Measurements from ENCODE around the gene CDT1. TPM values are rescaled to one million over a fixed set of nuclear protein-coding genes. Genes with fewer than 3 reads are reported as not detected.
"Not testable (repeated sequence)": the region's sequence is repeated elsewhere in the genome, so short reads cannot be mapped to it uniquely, and the experiment has no call there.

CDT1 gene
- total RNA-seq, 1 experiment from 2014 or later = 45.7 TPM

DNA sequence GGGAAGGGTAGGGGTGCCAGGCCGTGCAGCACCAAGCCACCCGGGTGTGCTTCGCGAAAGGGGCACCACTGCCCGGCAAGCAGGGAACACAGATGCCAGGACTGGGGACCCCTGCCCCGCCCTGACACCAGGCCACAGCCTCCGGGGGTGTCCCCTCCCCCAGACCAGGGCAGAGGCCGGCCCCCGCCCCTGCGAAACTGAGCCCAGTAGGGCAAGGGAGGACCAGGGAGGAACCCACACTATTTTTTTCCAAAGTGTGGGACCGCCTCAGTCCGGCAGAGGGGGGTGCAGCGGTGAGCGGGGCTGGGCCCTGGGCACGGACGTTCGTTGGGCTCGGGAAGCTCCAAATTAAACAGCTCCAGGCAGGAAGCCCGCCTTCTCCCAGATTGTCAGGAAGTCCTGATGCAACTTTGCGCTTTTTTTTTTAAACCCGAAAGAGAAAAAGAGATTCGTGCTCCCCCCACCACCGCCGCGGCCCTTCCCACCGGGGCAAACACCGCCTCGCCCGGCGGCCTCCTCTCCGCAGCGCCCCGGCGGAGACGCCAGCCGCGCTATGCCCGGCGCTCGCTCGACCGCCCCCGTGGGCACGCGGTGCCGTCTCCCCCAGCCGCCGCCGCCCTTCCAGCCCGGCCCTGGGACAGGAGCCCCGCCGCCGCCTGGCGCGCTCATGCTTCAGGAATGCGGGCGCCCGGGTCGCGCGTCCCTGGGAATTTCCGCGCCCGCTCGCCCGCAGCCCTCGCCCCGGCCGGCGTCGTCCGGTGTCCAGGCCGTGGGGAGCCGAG lies 19.3 kb upstream of the CDT1 start:
- no peaks in the 10 kb centered on the region for H3K9me3 ChIP-seq (replicated peaks)
- H3K36me3 ChIP-seq = peaks cover 54% of the 10 kb centered on the region
- H3K4me3 ChIP-seq = peak overlapping the region; percentile 99
- H3K27me3 ChIP-seq (replicated peaks) = no peaks in the 10 kb centered on the region
- H3K27ac ChIP-seq = peak overlapping the region; percentile 99
- peaks cover 59% of the 10 kb centered on the region for H3K4me1 ChIP-seq (replicated peaks)
- DNase-seq (ENCODE audit: low read depth in 1 of 2, low spot score in 2 of 2) = peak; percentile 82 to 83

DNA sequence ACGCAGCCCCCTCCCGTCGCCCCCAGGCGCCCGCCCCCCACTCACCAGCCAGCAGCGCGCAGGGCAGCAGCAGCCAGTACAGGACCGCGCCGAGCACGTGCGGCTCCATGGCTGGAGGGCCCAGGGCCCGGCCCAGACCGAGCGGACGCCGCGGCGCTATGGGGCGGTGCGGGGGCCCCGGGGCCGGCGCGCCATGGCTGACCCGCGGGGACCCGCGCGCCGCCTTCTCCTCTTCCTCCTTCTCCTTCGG lies 18.8 kb upstream of the CDT1 start:
- H3K4me3 ChIP-seq = peak overlapping the region; percentile 99
- no peak for DNase-seq (ENCODE audit: low read depth in 1 of 2, low spot score in 2 of 2)
- H3K27me3 ChIP-seq (replicated peaks) = no peaks in the 10 kb centered on the region

DNA sequence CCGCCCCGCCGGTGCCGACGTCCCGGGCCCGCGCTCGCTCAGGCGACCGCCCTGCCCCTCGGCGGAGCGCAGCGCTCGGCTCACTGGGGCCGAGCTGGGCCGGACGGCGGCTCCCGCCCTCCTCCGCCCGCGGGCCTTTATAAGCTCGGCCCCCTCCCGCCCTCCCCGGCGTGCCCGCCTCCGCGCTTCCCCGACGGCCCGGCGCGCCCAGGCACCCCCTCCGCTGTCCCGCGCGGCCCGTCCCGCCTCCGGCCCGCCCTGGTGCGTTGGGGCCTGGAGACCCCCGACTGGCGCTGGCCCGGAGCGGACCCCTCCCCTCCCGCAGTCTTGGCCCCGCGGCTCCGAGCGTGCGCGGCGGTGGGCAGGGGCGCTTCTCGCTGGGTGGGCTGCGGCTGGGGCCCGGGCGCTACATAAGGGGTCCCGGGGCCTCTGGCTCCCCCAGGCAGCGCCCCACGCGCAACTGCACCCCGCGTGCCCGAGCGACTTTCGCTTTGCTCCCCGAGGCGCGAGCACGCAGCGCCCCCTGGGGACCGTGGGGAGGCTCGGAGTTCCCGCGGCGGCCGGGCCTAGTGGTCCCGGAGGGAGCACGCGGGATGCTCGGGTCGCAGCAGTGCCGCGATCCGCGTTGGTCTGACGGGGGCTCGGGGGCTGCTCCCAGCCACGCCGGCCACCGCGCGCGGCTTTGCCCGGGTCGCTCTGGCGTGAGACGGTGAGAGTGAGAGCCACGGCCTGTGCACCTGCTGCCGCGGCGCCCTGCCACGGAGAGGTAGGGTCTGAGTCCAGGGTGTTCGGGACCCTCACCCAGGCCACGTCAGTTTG lies 18.3 kb upstream of the CDT1 start, which contains the start of gene PIEZO1:
Gene PIEZO1, minus strand, starts transcription at position 115 of the 819 bp plus-strand sequence. CDS start 256 bp downstream, outside the sequence.
- H3K4me3 ChIP-seq = peak within 1 kb of the TSS; percentile 99
- peaks cover 60% of the 10 kb centered on the region for H3K4me1 ChIP-seq (replicated peaks)
- H3K27me3 ChIP-seq (replicated peaks) = no peaks in the 10 kb centered on the region
- peak within 1 kb of the TSS; percentile 99 for H3K27ac ChIP-seq
- H3K9me3 ChIP-seq (replicated peaks) = no peaks in the 10 kb centered on the region
- H3K36me3 ChIP-seq = peaks cover 43% of the 10 kb centered on the region
- peak; percentile 71 to 76 for DNase-seq (ENCODE audit: low read depth in 1 of 2, low spot score in 2 of 2)

More for the DNA sequence above, 18.8 kb upstream of the CDT1 start:
- no peaks in the 10 kb centered on the region for H3K9me3 ChIP-seq (replicated peaks)
- peak overlapping the region; percentile 99 for H3K27ac ChIP-seq
- peaks cover 49% of the 10 kb centered on the region for H3K36me3 ChIP-seq
- peaks cover 60% of the 10 kb centered on the region for H3K4me1 ChIP-seq (replicated peaks)

DNA sequence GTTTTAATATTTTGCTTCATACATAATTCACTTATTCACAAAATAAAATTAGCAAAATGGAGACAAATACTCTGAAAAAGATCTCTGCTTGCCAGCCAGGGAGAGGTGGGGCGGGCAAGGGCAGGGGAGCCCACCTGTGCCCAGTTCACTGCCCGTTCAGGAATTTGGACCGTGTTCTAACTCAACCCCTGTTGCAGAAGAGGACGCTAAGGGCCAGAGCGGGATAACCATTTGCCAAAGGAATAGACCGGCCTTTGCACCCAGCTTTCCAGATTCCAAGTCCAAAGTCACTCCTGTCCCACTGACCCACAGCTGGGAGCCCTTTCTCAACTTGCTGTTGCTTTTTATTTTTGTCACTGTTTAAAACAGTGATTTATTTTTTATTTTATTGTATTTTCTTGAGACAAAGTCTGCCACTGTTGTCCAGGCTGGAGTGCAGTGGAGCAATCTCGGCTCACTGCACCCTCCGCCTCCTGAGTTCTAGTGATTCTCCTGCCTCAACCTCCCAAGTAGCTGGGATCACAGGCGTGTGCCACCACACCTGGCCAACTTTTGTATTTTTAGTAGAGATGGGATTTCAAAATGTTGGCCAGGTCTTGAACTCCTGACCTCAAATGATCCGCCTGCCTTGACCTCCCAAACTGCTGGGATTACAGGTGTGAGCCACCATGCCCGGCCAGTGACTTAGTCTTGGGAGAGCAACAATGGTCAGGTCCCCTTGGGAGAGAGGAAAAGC lies 15.8 kb upstream of the CDT1 start:
- Histone ChIP-seq H3K36me3 (peaks cover 20% of the 10 kb centered on the region), H3K4me3 (no peak overlapping the region), H3K4me1 (replicated peaks) (peaks cover 58% of the 10 kb centered on the region), H3K9me3 (replicated peaks) (no peaks in the 10 kb centered on the region), H3K27me3 (replicated peaks) (no peaks in the 10 kb centered on the region), H3K27ac (no peak overlapping the region)
- no peak for DNase-seq (ENCODE audit: low read depth in 1 of 2, low spot score in 2 of 2)

GRCh38 chr16:88788749-88789148 lies 14.8 kb upstream of the CDT1 start:
- not testable (repeated sequence) for H3K27me3 ChIP-seq (replicated peaks); H3K9me3 ChIP-seq (replicated peaks); DNase-seq (ENCODE audit: low read depth in 1 of 2, low spot score in 2 of 2)

GRCh38 chr16:88789594-88789993 lies 14.0 kb upstream of the CDT1 start:
- H3K27me3 ChIP-seq (replicated peaks) = no peaks in the 10 kb centered on the region

More at GRCh38 chr16:88788749-88789148, 14.8 kb upstream of the CDT1 start:
- H3K27ac ChIP-seq, H3K4me3 ChIP-seq: not testable (repeated sequence)
- Histone ChIP-seq H3K4me1 (replicated peaks) (peaks cover 57% of the 10 kb centered on the region), H3K36me3 (peaks cover 15% of the 10 kb centered on the region)

GRCh38 chr16:88790312-88791211 lies 13.0 kb upstream of the CDT1 start:
- Histone ChIP-seq H3K27me3 (replicated peaks) (no peaks in the 10 kb centered on the region), H3K36me3 (no peaks in the 10 kb centered on the region; the same call in 1 of the 2 replicates), H3K9me3 (replicated peaks) (no peaks in the 10 kb centered on the region), H3K4me1 (replicated peaks) (peaks cover 49% of the 10 kb centered on the region), H3K4me3 (peak overlapping the region; percentile 26), H3K27ac (peak overlapping the region; percentile 58; the same call in 1 of the 2 replicates)
- no peak for DNase-seq (ENCODE audit: low read depth in 1 of 2, low spot score in 2 of 2)

More at GRCh38 chr16:88789594-88789993, 14.0 kb upstream of the CDT1 start:
- Histone ChIP-seq H3K4me1 (replicated peaks) (peaks cover 54% of the 10 kb centered on the region), H3K9me3 (replicated peaks) (no peaks in the 10 kb centered on the region), H3K27ac (no peak overlapping the region), H3K4me3 (no peak overlapping the region), H3K36me3 (peaks cover 6% of the 10 kb centered on the region)
- DNase-seq (ENCODE audit: low read depth in 1 of 2, low spot score in 2 of 2) = no peak

DNA sequence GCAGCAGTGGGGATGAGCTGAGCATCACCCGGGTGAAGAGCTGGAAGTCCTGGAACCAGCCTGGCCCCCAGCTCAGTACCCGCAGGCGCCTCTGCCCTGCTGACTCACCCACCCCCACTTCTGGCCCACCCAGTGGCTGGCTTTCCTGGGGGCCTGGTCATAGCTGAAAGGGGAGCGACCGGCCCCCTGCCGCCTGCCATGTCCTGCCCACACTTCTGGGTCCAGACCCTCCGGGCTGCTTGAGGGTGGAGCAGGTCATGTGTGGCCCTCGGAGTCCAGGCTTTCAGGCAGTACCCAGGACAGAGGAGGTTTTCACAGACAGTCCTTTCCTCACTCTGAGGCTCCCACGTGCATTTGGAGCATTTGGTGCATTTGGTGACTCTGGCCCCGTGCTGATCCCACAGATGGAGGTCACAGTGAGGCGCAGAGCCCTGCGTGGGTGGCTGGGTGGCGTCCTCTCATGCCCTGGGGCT lies 11.5 kb upstream of the CDT1 start:
- Histone ChIP-seq H3K27me3 (replicated peaks) (no peaks in the 10 kb centered on the region), H3K4me1 (replicated peaks) (peaks cover 46% of the 10 kb centered on the region), H3K36me3 (no peaks in the 10 kb centered on the region; the same call in 1 of the 2 replicates), H3K27ac (peak overlapping the region; percentile 47), H3K9me3 (replicated peaks) (no peaks in the 10 kb centered on the region), H3K4me3 (peak overlapping the region; percentile 24)
- DNase-seq (ENCODE audit: low read depth in 1 of 2, low spot score in 2 of 2) = peak; percentile 95 to 97

DNA sequence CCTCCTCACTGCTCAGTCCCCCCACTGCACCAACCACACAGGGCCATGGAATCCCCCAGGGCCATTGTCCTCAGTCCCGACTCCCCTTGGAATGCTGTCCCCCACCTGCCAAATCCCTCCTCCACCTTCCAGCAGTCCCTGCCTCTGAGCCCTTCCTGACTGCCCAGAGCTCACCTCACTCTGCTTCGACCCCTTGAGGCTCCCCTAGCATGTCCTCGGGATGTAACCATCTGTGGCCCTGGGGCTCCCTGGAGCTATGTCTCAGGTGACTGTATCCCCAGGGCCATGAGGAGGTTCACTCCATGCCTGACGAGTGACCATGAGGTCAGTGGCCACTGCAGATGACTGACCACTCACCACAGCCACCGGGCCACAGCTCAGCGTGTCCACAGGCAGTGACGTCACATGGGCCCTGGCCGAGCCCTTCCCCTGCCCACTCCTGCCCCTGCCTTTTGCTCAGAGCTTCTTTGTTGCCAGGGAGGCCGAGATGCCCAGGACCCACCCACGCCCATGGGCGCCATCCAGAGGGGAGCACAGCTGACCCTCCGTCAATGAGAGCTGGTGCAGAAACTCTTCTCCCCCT lies 10.8 kb upstream of the CDT1 start:
- H3K36me3 ChIP-seq = no peaks in the 10 kb centered on the region; the same call in 1 of the 2 replicates
- H3K4me1 ChIP-seq (replicated peaks) = peaks cover 46% of the 10 kb centered on the region
- DNase-seq (ENCODE audit: low read depth in 1 of 2, low spot score in 2 of 2) = no peak
- H3K27ac ChIP-seq = peak overlapping the region; percentile 47
- no peak overlapping the region for H3K4me3 ChIP-seq
- no peaks in the 10 kb centered on the region for H3K27me3 ChIP-seq (replicated peaks)
- no peaks in the 10 kb centered on the region for H3K9me3 ChIP-seq (replicated peaks)

- H3K27me3 ChIP-seq (replicated peaks) = no peaks in the 10 kb centered on the region
- peaks cover 46% of the 10 kb centered on the region for H3K4me1 ChIP-seq (replicated peaks)
- no peak overlapping the region for H3K27ac ChIP-seq
- H3K4me3 ChIP-seq = no peak overlapping the region
- H3K36me3 ChIP-seq = no peaks in the 10 kb centered on the region; the same call in 1 of the 2 replicates
- H3K9me3 ChIP-seq (replicated peaks) = no peaks in the 10 kb centered on the region
- DNase-seq (ENCODE audit: low read depth in 1 of 2, low spot score in 2 of 2) = no peak
Observed at GRCh38 chr16:88793251-88793954, 10.2 kb upstream of the CDT1 start.

DNA sequence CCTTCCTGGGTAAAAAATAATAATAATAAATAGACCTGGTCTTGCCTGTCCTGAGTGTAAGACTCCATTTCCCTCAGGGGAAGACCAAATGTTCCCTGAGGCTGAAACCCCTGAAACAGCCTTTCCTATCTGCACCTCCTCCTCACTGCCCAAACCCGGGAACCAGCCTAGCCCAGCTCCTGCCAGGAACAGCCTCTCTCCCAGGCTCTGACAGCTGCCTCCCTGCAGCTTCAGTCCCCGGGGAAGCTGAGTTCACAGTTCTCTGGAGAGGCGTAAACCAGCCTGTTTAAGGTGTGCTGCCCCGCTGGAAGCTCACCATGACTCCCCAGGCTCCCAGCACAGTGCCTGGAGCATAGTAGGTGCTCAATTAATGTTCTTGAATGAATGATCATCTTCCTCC lies 7.3 kb upstream of the CDT1 start:
- DNase-seq (ENCODE audit: low read depth in 1 of 2, low spot score in 2 of 2) = no peak
- Histone ChIP-seq H3K4me1 (replicated peaks) (peaks cover 24% of the 10 kb centered on the region), H3K4me3 (no peak overlapping the region), H3K27ac (no peak overlapping the region), H3K27me3 (replicated peaks) (no peaks in the 10 kb centered on the region), H3K9me3 (replicated peaks) (no peaks in the 10 kb centered on the region), H3K36me3 (no peaks in the 10 kb centered on the region)

- H3K4me1 ChIP-seq (replicated peaks) = peaks cover 12% of the 10 kb centered on the region
- no peak overlapping the region for H3K27ac ChIP-seq
- H3K27me3 ChIP-seq (replicated peaks) = no peaks in the 10 kb centered on the region
- H3K36me3 ChIP-seq = no peaks in the 10 kb centered on the region
- DNase-seq (ENCODE audit: low read depth in 1 of 2, low spot score in 2 of 2) = no peak
- H3K9me3 ChIP-seq (replicated peaks) = no peaks in the 10 kb centered on the region
- no peak overlapping the region for H3K4me3 ChIP-seq
Observed at GRCh38 chr16:88798073-88798472, 5.5 kb upstream of the CDT1 start.

Data from SJSA1 (cell line).